Neural progenitor cell (in vitro differentiated cells): Measurements from ENCODE around the gene GNL2. TPM values are rescaled to one million over a fixed set of nuclear protein-coding genes. Genes with fewer than 3 reads are reported as not detected.

Experiments
- DNase-seq: peaks from one replicate; pipeline ENCODE4 v3.0.0-alpha.2; 2016; ENCODE audit warnings: low spot score
- H2AFZ ChIP-seq: fragments of 200-600 bp; sonication (generic); replicated peaks from 2 replicates; pipeline ENCODE4 v1.6.1; 2016; ENCODE audit warnings: antibody characterized with exemption
- H3F3A ChIP-seq: fragments of 200-600 bp; sonication (generic); 2 replicates; pipeline ENCODE4 v1.6.1; 2016; ENCODE audit warnings: antibody characterized with exemption, low read depth
- H3K27ac ChIP-seq: fragments of 200-600 bp; sonication (generic); 2 replicates; pipeline ENCODE4 v1.5.1; 2016; ENCODE audit warnings: mild to moderate bottlenecking
- H3K27me3 ChIP-seq: fragments of 200-600 bp; sonication (generic); 2 replicates; pipeline ENCODE4 v1.6.1; 2016; ENCODE audit warnings: mild to moderate bottlenecking, moderate library complexity
- H3K36me3 ChIP-seq: fragments of 200-600 bp; sonication (generic); 2 replicates; pipeline ENCODE4 v1.5.1; 2016
- H3K4me1 ChIP-seq: fragments of 200-600 bp; sonication (generic); 2 replicates; pipeline ENCODE4 v1.6.1; 2016; ENCODE audit warnings: mixed run types
- H3K4me2 ChIP-seq: fragments of 200-600 bp; sonication (generic); 2 replicates; pipeline ENCODE4 v1.6.1; 2016
- H3K4me3 ChIP-seq: fragments of 200-600 bp; sonication (generic); 2 replicates; pipeline ENCODE4 v1.5.1; 2016
- H3K79me2 ChIP-seq: fragments of 200-600 bp; sonication (generic); 2 replicates; pipeline ENCODE4 v1.6.1; 2016; ENCODE audit warnings: low read depth
- H3K9ac ChIP-seq: fragments of 200-600 bp; sonication (generic); 2 replicates; pipeline ENCODE4 v1.6.1; 2016
- H3K9me3 ChIP-seq: fragments of 200-600 bp; sonication (generic); 2 replicates; pipeline ENCODE4 v1.5.1; 2016; ENCODE audit warnings: low read depth
- H4K20me1 ChIP-seq: fragments of 200-600 bp; sonication (generic); 2 replicates; pipeline ENCODE4 v1.6.1; 2016; ENCODE audit warnings: low read depth
- H3K27ac Mint-ChIP-seq: 3 replicates; pipeline ENCODE4 v1.8.0; 2021; ENCODE audit warnings: mixed read lengths
- H3K27me3 Mint-ChIP-seq: 2 replicates; pipeline ENCODE4 v1.8.0; 2022; ENCODE audit warnings: low read depth, mild to moderate bottlenecking, inconsistent platforms, moderate library complexity, mixed read lengths; ENCODE audit not compliant: insufficient read depth
- H3K36me3 Mint-ChIP-seq: 3 replicates; pipeline ENCODE4 v1.8.0; 2021; ENCODE audit warnings: mixed read lengths
- H3K4me1 Mint-ChIP-seq: 3 replicates; pipeline ENCODE4 v1.8.0; 2021; ENCODE audit warnings: mixed read lengths
- H3K4me3 Mint-ChIP-seq: 3 replicates; pipeline ENCODE4 v1.8.0; 2021; ENCODE audit warnings: mild to moderate bottlenecking, moderate library complexity, mixed read lengths
- H3K9me3 Mint-ChIP-seq: 3 replicates; pipeline ENCODE4 v1.8.0; 2020; ENCODE audit warnings: mixed read lengths
- EZH2 ChIP-seq: fragments of 200-600 bp; sonication (generic); IDR thresholded peaks from 2 replicates; pipeline ENCODE4 v1.6.1; 2017; ENCODE audit warnings: antibody characterized with exemption, mild to moderate bottlenecking, moderate library complexity
- EZH2phosphoT487 ChIP-seq: fragments of 200-600 bp; sonication (generic); IDR thresholded peaks from 2 replicates; pipeline ENCODE4 v1.6.1; 2017; ENCODE audit warnings: antibody characterized with exemption
- total RNA-seq: library from RNA; depleted of rRNA; stranded (reverse); fragments of >200 nt; gene quantifications from 2 replicates; pipeline ENCODE4 v1.2.3, GENCODE V29; 2015; ENCODE audit warnings: low replicate concordance
- TF ChIP-seq, protein P1 (sequence below): fragments of 200-600 bp; sonication (generic); IDR thresholded peaks from 2 replicates; pipeline ENCODE4 v1.5.1; 2017; ENCODE audit warnings: antibody characterized with exemption, mild to moderate bottlenecking

The GNL2 gene
- total RNA-seq, 1 donor from 2014 or later, result 67.1 TPM

GRCh38 chr1:37549341-37549740, 46.4 kb downstream of the GNL2 start:
- Mint-ChIP-seq H3K36me3 (peaks cover 15% of the 10 kb centered on the region), H3K27me3 (peaks cover 4% of the 10 kb centered on the region), H3K4me3 (no peak overlapping the region), H3K27ac (no peak overlapping the region), H3K4me1 (peaks cover 15% of the 10 kb centered on the region), H3K9me3 (no peaks in the 10 kb centered on the region)
- Histone ChIP-seq H4K20me1 (peaks cover 44% of the 10 kb centered on the region), H2AFZ (no peak overlapping the region), H3K27me3 (no peaks in the 10 kb centered on the region), H3K9ac (peak overlapping the region; percentile 1), H3K27ac (no peak overlapping the region), H3K4me2 (no peak overlapping the region), H3K4me1 (peaks cover 6% of the 10 kb centered on the region), H3K36me3 (no peaks in the 10 kb centered on the region), H3K9me3 (no peaks in the 10 kb centered on the region), H3K79me2 (peaks cover 39% of the 10 kb centered on the region), H3K4me3 (no peak overlapping the region), H3F3A (no peaks in the 10 kb centered on the region)
- no peak for TF ChIP-seq EZH2
- no peak for TF ChIP-seq EZH2phosphoT487
- TF ChIP-seq, protein P1, sequence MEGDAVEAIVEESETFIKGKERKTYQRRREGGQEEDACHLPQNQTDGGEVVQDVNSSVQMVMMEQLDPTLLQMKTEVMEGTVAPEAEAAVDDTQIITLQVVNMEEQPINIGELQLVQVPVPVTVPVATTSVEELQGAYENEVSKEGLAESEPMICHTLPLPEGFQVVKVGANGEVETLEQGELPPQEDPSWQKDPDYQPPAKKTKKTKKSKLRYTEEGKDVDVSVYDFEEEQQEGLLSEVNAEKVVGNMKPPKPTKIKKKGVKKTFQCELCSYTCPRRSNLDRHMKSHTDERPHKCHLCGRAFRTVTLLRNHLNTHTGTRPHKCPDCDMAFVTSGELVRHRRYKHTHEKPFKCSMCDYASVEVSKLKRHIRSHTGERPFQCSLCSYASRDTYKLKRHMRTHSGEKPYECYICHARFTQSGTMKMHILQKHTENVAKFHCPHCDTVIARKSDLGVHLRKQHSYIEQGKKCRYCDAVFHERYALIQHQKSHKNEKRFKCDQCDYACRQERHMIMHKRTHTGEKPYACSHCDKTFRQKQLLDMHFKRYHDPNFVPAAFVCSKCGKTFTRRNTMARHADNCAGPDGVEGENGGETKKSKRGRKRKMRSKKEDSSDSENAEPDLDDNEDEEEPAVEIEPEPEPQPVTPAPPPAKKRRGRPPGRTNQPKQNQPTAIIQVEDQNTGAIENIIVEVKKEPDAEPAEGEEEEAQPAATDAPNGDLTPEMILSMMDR, result no peak
- no peak for DNase-seq

GRCh38 chr1:37545019-37545418, 50.7 kb downstream of the GNL2 start:
- no peaks in the 10 kb centered on the region for H3F3A ChIP-seq
- no peak overlapping the region for H3K4me2 ChIP-seq
- no peaks in the 10 kb centered on the region for H3K27me3 ChIP-seq
- TF ChIP-seq EZH2, result no peak
- TF ChIP-seq, protein P1, result no peak
- no peak for TF ChIP-seq EZH2phosphoT487
- no peak overlapping the region for H2AFZ ChIP-seq
- H3K9ac ChIP-seq, result no peak overlapping the region
- H3K36me3 Mint-ChIP-seq, result peaks cover 21% of the 10 kb centered on the region
- peaks cover 22% of the 10 kb centered on the region for H4K20me1 ChIP-seq
- no peaks in the 10 kb centered on the region for H3K4me1 ChIP-seq
- peaks cover 9% of the 10 kb centered on the region for H3K79me2 ChIP-seq
- no peak overlapping the region for H3K4me3 Mint-ChIP-seq
- no peaks in the 10 kb centered on the region for H3K4me1 Mint-ChIP-seq
- H3K9me3 Mint-ChIP-seq, result no peaks in the 10 kb centered on the region
- H3K4me3 ChIP-seq, result no peak overlapping the region
- H3K27ac Mint-ChIP-seq, result no peak overlapping the region
- DNase-seq, result no peak
- peaks cover 4% of the 10 kb centered on the region for H3K36me3 ChIP-seq
- H3K27me3 Mint-ChIP-seq, result peaks cover 3% of the 10 kb centered on the region
- no peaks in the 10 kb centered on the region for H3K9me3 ChIP-seq
- no peak overlapping the region for H3K27ac ChIP-seq

- peaks cover 17% of the 10 kb centered on the region for H4K20me1 ChIP-seq
- no peak overlapping the region for H2AFZ ChIP-seq
- no peaks in the 10 kb centered on the region for H3K4me1 ChIP-seq
- H3F3A ChIP-seq, result no peaks in the 10 kb centered on the region
- peaks cover 3% of the 10 kb centered on the region for H3K27me3 Mint-ChIP-seq
- TF ChIP-seq, protein P1, result no peak
- TF ChIP-seq EZH2phosphoT487 (no peak), EZH2 (no peak)
- H3K4me3 ChIP-seq, result no peak overlapping the region
- no peak overlapping the region for H3K4me3 Mint-ChIP-seq
- peaks cover 4% of the 10 kb centered on the region for H3K36me3 ChIP-seq
- no peaks in the 10 kb centered on the region for H3K9me3 ChIP-seq
- peaks cover 22% of the 10 kb centered on the region for H3K36me3 Mint-ChIP-seq
- H3K9ac ChIP-seq, result no peak overlapping the region
- H3K27ac ChIP-seq, result no peak overlapping the region
- H3K27me3 ChIP-seq, result no peaks in the 10 kb centered on the region
- H3K4me2 ChIP-seq, result no peak overlapping the region
- peaks cover 4% of the 10 kb centered on the region for H3K79me2 ChIP-seq
- DNase-seq, result no peak
- no peak overlapping the region for H3K27ac Mint-ChIP-seq
- no peaks in the 10 kb centered on the region for H3K9me3 Mint-ChIP-seq
- no peaks in the 10 kb centered on the region for H3K4me1 Mint-ChIP-seq
These were observed 51.2 kb downstream of the GNL2 start for GRCh38 chr1:37544530-37544929.
